Body of pancreas (tissue), 4 donors: ENCODE results near the gene L1CAM. TPM values are rescaled to one million over a fixed set of nuclear protein-coding genes. Genes with fewer than 3 reads are reported as not detected.

Source experiments
- ATAC-seq: fragments of 150-250 bp; one replicate; pipeline ENCODE4 v1.9.1; 2016
- DNase-seq, 4 donors: peaks; one replicate each; pipeline ENCODE4 v3.0.0-alpha.2; 2019
- H3K27ac ChIP-seq, 4 donors: fragments of 200-600 bp; sonication (generic); 1 replicate in 3 of 4; 2 replicates in 1 of 4; pipeline versions ENCODE4 v1.5.1 to v1.6.1; 2016 to 2019; ENCODE audit warnings: mild to moderate bottlenecking in 1 of 4, mixed read lengths in 1 of 4, moderate library complexity in 1 of 4
- H3K27me3 ChIP-seq, 2 donors: fragments of 200-600 bp; sonication (generic); one replicate each; pipeline ENCODE4 v1.6.0; 2016; ENCODE audit warnings: mild to moderate bottlenecking in 1 of 2
- H3K36me3 ChIP-seq, 2 donors: fragments of 200-600 bp; sonication (generic); replicated peaks in 1 of 2; 2 replicates each; pipeline ENCODE4 v1.5.1; 2016; ENCODE audit warnings: low read depth in 2 of 2; ENCODE audit not compliant: insufficient read depth in 1 of 2
- H3K4me1 ChIP-seq: fragments of 200-600 bp; sonication (generic); one replicate; pipeline ENCODE4 v1.6.0; 2016
- H3K4me3 ChIP-seq, 2 donors: fragments of 200-600 bp; sonication (generic); 1 replicate in 1 of 2; 2 replicates in 1 of 2; pipeline ENCODE4 v1.5.1; 2016 to 2019
- H3K9me3 ChIP-seq, 3 donors: fragments of 200-600 bp; sonication (generic); 1 replicate in 2 of 3; 2 replicates in 1 of 3; pipeline ENCODE4 v1.5.1; 2016
- POLR2A ChIP-seq, 3 donors: fragments of 450-650 bp; IDR thresholded peaks; one replicate each; pipeline ENCODE4 v1.6.1; 2016; ENCODE audit warnings: antibody characterized with exemption in 3 of 3, mild to moderate bottlenecking in 2 of 3
- WGBS, 2 donors: methylation state at CpG; one replicate each; pipeline ENCODE4 v1.1.5; 2017; 5-methylcytosine and 5-hydroxymethylcytosine counted together
- intact Hi-C: fragments of 100-400 bp; cut with DNase I; formaldehyde crosslinking; loops from one replicate; pipeline ENCODE4 v1.15.1; 2023
- total RNA-seq, 2 donors: library from RNA; depleted of rRNA; stranded (reverse); fragments of >200 nt; gene quantifications; one replicate each; pipeline ENCODE4 v1.1.0, GENCODE V29; 2016
- TF ChIP-seq, protein P1 (sequence below), 7 experiments: fragments of 450-650 bp in 4 of 7; fragments of 200-600 bp in 3 of 7; sonication (generic) in 3 of 7; IDR thresholded peaks; one replicate each; pipeline ENCODE4 v1.5.1; 2016 to 2019; ENCODE audit warnings: antibody characterized with exemption in 7 of 7

Gene L1CAM
- total RNA-seq, 2 donors from 2014 or later: 1.8 to 7.9 TPM

DNA sequence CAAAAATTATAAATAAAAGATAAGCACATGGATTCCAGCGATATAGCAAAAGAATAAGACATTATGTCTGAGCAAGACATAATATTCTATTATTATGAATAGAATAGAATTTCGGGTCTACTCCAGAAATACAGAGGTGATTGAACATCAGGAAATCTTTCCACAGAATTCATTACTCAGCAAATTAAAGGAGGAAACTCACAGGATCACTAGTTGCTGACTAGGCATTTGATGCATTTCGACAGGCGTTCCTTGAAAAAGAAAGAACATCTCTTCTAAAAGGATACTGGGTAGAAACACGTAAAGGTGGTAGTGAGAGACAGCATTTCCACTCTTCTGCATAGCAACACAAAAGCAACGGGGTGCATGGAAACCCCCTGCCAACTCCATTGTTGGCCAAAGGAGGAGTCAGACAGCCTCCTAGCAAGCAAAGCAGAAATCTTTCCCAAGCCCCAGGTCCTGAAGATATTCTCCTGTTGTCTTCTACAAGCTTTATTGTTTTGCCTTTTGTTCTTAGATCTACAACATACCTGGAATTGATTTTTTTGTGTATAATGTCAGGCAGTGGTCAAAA lies 41.4 kb downstream of the L1CAM start:
- H3K27ac ChIP-seq: no peak overlapping the region
- H3K4me3 ChIP-seq: no peak overlapping the region
- ATAC-seq (no peak), DNase-seq (no peak)
- no peaks in the 10 kb centered on the region for H3K4me1 ChIP-seq
- no peak for TF ChIP-seq POLR2A (IDR thresholded peaks at IDR 0.05)
- TF ChIP-seq, protein P1, sequence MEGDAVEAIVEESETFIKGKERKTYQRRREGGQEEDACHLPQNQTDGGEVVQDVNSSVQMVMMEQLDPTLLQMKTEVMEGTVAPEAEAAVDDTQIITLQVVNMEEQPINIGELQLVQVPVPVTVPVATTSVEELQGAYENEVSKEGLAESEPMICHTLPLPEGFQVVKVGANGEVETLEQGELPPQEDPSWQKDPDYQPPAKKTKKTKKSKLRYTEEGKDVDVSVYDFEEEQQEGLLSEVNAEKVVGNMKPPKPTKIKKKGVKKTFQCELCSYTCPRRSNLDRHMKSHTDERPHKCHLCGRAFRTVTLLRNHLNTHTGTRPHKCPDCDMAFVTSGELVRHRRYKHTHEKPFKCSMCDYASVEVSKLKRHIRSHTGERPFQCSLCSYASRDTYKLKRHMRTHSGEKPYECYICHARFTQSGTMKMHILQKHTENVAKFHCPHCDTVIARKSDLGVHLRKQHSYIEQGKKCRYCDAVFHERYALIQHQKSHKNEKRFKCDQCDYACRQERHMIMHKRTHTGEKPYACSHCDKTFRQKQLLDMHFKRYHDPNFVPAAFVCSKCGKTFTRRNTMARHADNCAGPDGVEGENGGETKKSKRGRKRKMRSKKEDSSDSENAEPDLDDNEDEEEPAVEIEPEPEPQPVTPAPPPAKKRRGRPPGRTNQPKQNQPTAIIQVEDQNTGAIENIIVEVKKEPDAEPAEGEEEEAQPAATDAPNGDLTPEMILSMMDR (IDR thresholded peaks at IDR 0.05): no peak
- intact Hi-C loops: no loop called here
- WGBS, 2 donors: 16 to 23% methylated on average over 6 of the region's 6 CpGs
- no peaks in the 10 kb centered on the region for H3K27me3 ChIP-seq
- no peaks in the 10 kb centered on the region for H3K36me3 ChIP-seq
- no peaks in the 10 kb centered on the region for H3K9me3 ChIP-seq

DNA sequence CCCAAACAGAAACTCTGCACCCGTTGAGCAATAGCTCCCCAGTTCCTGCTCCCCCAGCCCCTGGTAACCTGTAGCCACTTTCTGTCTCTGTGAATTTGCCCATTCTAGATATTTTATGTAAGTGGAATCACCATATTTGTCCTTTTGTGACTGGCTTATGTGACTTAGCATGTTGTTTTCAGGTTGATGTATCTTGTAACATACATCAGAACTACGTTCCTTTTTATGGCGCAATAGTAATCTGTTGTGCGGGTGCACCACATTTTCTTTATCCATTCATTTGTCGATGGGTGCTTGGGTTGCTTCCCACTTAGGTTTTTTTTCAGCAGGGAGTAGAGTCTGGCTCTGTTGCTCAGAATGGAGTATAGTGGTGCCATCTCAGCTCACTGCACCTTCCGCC lies 49.1 kb downstream of the L1CAM start:
- Histone ChIP-seq H3K4me1 (no peaks in the 10 kb centered on the region), H3K36me3 (no peaks in the 10 kb centered on the region), H3K4me3 (no peak overlapping the region), H3K9me3 (no peaks in the 10 kb centered on the region), H3K27me3 (no peaks in the 10 kb centered on the region), H3K27ac (no peak overlapping the region)
- ATAC-seq: no peak
- intact Hi-C loops: no loop called here
- TF ChIP-seq POLR2A (IDR thresholded peaks at IDR 0.05): no peak
- TF ChIP-seq, protein P1 (IDR thresholded peaks at IDR 0.05): no peak
- WGBS, 2 donors: 85% methylated on average over 6 of the region's 6 CpGs
- no peak for DNase-seq

DNA sequence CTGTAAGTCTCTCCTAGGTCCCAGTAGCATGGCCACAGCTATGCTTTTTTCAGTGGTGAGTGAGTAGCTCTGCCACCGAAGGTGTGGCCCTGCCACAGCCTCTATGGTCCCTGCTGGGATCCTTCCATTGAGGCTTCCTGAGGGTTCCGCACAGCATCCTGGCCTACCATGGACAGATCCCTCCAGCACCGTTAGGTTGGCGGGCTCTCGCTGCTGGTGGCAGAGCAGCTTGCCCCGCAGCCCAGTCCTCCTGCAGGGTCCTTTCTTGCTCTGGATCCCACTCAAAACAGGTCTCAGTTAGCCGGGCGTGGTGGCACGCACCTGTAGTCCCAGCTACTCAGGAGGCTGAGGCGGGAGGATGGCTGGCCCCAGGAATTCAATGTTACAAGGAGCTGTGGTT lies 53.2 kb downstream of the L1CAM start:
- no peak for ATAC-seq
- no peaks in the 10 kb centered on the region for H3K27me3 ChIP-seq

DNA sequence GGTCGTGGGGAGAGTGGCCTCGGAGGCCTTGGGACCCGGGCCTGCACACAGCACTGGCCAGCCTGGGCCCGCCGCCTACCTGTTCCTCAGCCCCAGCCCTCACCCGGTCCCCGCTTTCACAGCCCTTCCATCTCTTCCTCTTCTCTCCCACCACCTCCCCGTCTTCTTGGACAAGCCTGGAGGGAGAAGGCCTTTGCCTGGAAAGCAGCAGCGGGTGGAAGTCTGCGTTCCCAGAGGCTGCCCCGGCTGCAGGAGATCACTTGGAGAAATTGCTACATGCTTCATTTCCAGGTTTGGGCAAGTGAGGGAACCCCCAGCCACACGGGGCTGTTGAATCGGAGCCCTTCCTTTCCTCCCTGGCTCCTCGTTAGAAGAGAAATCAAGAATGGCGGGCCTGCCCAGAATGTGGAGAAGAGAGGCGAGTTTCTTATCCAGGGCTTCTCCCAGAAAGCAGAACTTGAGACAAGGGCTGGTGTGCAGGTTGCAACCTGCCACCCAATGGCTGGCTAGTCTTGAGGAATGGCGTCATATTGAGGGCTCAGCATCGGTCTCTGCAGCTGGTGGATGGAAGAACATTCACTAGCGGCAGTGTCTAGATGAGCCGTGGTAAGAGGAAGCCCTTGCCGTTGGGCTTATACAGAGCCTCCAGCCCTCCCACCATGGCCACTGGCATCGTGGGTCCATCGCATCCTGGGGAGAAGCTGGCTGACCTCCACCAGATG lies 54.4 kb downstream of the L1CAM start:
- TF ChIP-seq POLR2A (IDR thresholded peaks at IDR 0.05): no peak
- TF ChIP-seq, protein P1 (IDR thresholded peaks at IDR 0.05): no peak
- Histone ChIP-seq H3K36me3 (no peaks in the 10 kb centered on the region), H3K27ac (no peak overlapping the region), H3K9me3 (no peaks in the 10 kb centered on the region), H3K4me1 (peaks cover 12% of the 10 kb centered on the region), H3K4me3 (no peak overlapping the region), H3K27me3 (no peaks in the 10 kb centered on the region)
- DNase-seq (no peak), ATAC-seq (no peak)
- WGBS, 2 donors: 58 to 63% methylated on average over 9 to 13 of the region's 23 CpGs
- intact Hi-C loops: no loop called here

More for the DNA sequence above, 53.2 kb downstream of the L1CAM start:
- H3K4me1 ChIP-seq: peaks cover 12% of the 10 kb centered on the region
- no peak for DNase-seq
- intact Hi-C loops: no loop called here
- no peaks in the 10 kb centered on the region for H3K9me3 ChIP-seq
- H3K27ac ChIP-seq: no peak overlapping the region
- no peak overlapping the region for H3K4me3 ChIP-seq
- 89 to 100% methylated on average over 2 to 5 of the region's 10 CpGs for WGBS, 2 donors
- no peak for TF ChIP-seq POLR2A (IDR thresholded peaks at IDR 0.05)
- TF ChIP-seq, protein P1 (IDR thresholded peaks at IDR 0.05): no peak
- no peaks in the 10 kb centered on the region for H3K36me3 ChIP-seq
